Stimulated activated CD4-positive, alpha-beta T cell treated with anti-CD3 and anti-CD28 coated beads, Interleukin-4, amount 100 ng/mL, for 48 hours (primary cell): ENCODE results near the gene CHST8.

Source experiments
- DNase-seq, 2 donors: peaks; one replicate each; pipeline ENCODE4 v3.0.0-alpha.2; 2020; ENCODE audit warnings: low read depth in 2 of 2

CHST8 gene

GRCh38 chr19:33717878-33718277 lies 96.1 kb downstream of the CHST8 start:
- DNase-seq = no peak

- DNase-seq = no peak
Measured at GRCh38 chr19:33718651-33719254, 97.0 kb downstream of the CHST8 start.

GRCh38 chr19:33719366-33720154 lies 97.8 kb downstream of the CHST8 start:
- DNase-seq = no peak

DNA sequence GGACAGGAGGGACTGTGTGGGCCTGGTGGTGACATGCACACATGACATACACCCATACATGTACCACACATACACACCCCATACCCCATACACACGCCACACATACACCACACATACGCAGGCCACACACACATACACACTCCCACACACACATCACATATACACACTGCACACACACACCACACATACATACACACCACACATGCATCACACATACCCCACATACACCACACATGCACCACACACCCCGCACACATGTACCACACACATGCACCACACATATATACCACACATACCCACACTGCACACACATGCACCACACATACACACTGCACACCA lies 98.4 kb downstream of the CHST8 start:
- no peak for DNase-seq

- DNase-seq = no peak
Measured at GRCh38 chr19:33720691-33721682, 99.2 kb downstream of the CHST8 start.

DNA sequence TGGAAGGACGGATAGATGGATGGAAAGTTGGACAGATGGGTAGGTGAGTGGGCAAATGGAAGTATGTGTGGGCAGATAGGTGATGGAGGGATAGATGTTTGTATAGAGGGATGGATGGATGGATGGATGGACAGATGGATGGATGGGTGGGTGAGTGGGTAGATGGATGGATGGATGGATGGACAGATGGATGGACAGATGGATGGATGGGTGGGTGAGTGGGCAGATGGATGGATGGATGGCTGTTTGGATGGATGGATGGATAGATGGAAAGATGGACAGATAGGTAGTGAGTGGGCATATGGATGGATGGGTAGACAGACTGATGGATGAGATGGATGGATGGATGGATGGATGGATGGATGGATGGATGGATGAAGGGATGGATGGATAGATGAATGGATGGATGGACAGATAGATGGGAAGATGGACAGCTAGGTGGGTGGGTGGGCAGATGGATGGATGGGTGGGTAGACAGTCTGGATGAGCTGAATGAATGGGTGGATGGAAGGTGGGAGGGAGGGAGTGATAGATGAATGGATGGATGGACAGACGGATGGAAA lies 100.1 kb downstream of the CHST8 start:
- DNase-seq = no peak

DNA sequence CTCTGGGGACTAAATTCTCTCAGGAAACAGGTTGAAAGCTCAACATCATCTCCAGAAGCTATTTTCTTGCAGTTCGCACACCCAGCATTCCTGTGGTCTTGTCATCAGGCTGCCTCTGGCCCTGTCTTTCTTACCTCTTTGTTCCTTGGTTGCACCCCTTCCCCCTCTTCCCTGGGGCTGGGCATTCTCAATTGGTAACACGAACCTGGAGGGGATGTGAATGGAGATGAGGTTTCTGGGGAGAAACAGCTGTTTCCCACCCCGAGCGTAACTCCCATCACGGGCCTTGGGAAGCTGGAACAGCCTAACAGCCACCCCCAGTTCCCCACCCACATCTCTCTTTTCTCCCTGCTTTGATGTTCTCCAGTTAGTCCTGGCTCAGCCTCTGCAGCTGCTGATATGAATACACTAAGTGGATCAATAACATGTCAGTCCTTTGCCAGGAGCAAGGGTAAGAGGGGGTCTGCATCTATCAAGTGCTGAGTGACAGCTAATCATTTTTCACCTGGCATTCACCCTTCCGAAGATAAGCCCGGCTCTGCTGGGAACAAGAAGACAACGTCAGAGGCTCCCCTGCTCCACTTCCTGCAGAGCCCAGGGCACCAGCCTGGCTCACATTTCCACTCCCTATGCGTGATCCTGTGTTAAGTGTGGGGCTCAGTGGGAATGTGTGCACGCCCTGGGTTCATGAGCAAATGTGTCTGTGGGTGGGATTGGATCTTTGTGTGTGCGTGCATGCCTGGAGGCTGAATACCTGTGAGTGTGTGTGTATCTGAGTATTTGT lies 100.9 kb downstream of the CHST8 start:
- no peak for DNase-seq

DNA sequence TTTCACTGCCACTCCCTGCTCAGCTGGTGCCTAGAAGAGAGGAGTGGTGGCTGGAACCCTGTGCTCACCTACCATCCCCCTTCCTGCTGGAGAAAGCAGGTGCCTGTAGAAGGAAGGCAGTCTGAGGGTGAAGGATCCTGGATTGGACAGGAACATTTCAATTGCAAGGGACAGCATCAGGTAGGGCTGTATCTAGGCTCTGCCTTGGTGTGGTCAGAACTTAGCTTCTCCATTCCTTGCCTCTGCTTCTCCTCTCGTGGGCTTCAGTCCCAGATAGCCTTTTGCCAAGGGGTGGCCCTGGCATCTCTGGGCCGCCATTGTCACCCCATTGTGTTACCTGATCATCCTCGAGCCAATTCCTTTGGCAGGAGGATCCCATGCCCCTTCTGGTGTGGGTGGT lies 101.8 kb downstream of the CHST8 start:
- DNase-seq = no peak

DNA sequence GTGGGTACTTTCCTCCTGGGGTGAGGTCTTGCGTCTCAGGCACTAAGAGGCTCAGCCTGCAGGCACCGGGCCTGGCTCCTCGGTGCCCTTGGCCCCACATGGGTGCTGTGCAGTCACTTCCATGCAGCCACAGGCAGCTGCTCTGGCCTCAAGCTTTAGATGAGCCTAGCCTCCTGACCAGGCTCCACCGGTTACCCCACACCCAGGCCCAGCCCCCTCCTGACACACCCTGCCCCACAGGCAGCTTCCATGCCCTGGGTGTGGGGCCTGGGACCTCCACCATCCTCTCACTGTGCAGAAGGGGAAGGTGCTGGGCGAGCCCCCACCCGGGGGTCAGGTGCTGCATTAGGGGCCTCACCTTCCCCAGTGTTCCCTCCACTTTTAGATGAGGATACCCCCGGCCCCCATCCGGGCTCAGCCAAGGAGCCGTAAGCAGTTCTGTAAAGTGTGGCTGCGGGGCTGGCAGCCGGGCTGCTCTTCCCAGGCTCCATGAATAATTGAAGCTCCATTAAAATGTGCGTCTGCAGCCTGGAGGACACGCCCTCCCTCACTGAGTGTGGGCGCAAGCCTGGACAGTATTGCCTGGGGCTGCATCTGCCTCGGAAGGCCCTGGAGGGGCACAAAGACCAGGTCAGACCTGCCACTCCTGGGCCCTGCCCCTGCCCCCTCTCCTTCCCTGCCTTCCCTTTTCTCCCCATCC lies 102.4 kb downstream of the CHST8 start:
- no peak for DNase-seq

DNA sequence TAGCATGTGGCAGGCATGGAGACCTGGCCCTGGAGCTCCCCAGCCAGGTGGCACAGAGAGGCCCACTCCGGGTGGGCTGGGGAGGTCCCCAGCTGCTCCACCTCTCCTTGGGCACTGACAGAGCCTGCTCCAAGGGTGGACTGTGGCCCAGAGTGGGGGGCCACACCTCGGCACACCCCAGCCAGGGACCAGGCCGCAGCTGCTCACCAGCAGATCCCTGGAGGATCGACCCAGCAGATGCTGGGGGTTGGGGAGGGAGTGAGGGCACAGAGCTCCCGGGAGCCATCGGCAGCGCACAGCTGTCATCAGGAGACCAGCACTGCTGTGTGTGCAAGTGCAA lies 102.9 kb downstream of the CHST8 start:
- no peak for DNase-seq

- no peak for DNase-seq
Measured at GRCh38 chr19:33725567-33725966, 103.8 kb downstream of the CHST8 start.

- no peak for DNase-seq
Measured at GRCh38 chr19:33726756-33727155, 105.0 kb downstream of the CHST8 start.

- no peak for DNase-seq
Measured at GRCh38 chr19:33727331-33727998, 105.7 kb downstream of the CHST8 start.

DNA sequence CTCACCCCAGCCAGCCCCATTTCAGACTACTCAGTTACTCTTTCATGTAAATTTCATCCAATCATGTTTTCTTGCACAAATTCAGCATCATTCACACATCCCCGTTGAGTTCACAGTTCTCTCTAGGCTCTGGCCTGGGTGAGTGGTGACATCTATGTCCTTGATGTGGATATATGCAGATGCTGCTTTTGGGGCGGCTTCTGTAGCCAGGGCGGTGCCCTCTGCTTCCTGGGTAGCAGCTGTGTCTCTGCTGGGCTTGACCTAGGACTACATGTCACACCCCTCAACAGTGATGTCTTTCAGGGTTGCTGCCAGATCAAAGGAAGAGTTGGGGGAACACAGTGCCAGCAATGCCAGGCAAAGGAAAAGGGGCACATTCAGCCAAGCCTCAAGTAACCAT lies 106.4 kb downstream of the CHST8 start:
- DNase-seq = no peak

DNA sequence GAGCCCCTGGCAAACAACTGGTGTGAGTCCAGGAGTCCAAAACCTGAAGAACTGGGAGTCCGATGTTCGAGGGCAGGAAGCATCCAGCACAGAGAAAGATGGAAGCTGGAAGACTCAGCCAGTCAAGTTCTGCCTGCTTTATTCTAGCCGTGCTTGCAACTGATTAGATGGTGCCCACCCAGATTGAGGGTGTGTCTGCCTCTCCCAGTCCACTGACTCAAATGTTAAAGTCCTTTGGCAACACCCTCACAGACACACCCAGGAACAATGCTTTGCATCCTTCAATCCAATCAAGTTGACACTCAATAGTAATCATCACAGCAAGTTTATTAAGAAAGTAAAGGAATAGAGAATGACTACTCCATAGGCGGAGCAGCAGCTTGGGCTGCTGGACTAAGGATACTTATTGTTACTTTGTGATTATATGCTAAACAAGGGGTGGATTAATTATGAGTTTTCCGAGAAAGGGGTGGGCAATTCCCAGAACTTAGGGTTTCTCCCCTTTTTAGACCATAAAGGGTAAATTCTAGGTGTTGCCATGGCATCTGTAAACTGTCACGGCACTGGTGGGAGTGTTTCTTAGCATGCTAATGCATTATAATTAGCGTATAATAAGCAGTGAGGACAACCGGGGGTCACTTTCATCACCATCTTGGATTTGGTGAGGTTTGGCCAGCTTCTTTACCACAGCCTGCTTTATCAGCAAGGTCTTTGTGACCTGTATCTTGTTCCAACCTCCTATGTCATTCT lies 109.3 kb downstream of the CHST8 start:
- no peak for DNase-seq

GRCh38 chr19:33731881-33732280 lies 110.1 kb downstream of the CHST8 start:
- DNase-seq = no peak

DNA sequence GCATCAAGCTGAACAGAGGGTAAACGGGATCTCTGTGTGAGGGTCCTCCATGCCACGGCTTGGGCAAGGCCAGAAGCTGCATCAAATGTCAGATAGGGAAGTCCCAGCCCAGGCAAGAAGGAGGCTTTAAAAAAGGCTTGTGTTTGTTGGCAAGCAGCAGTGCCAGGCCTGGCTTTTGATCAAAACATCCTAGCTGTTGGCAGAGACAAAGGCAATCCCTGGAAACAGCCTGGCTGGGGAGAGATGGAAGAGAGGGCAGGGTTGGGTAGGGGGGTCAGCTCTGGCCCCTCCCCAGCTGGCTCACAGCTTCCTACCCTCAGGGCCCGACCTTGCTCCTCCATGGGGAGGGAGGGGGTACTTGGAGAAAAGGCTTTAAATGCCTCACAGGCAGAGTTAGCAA lies 113.2 kb downstream of the CHST8 start:
- DNase-seq = no peak

GRCh38 chr19:33736158-33736557 lies 114.4 kb downstream of the CHST8 start:
- no peak for DNase-seq

GRCh38 chr19:33736787-33737186 lies 115.0 kb downstream of the CHST8 start:
- no peak for DNase-seq
